ENCODE results near the gene PNKP.

The PNKP gene

DNA sequence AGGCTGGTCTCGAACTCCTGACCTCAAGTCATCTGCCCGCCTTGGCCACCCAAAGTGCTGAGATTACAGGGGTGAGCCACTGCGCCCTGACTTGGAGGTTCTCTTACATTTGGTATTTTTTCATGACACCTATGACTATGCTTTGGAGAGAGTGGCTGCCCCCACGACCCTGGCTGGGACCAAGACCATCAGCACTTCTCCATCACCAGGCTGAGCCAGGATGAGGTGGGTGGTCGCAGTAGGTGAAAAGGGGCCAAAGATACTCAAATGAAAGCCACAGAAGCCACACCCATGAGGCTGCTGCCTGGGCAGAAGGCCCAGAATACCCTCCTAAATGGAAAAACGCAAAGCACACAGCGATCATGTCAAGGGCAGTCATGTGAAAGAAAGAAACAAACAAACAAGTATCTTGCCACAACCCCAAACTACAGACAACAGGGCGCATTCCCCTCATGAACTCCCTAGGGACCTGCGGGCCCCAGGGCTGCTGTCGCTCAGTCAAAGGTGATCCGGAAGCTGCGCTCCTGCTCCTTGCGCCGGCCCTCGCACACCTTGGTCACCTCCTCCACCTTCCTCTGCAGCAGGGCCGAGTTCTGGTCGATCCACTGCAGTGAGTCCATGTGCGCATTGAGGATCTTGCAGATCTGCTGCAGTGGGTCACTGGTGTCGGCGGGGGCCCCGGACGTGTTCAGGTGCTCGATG lies 40.5 kb upstream of the PNKP start:
- no peak overlapping the region for H2BK5ac ChIP-seq (ENCODE audit: low read length)

DNA sequence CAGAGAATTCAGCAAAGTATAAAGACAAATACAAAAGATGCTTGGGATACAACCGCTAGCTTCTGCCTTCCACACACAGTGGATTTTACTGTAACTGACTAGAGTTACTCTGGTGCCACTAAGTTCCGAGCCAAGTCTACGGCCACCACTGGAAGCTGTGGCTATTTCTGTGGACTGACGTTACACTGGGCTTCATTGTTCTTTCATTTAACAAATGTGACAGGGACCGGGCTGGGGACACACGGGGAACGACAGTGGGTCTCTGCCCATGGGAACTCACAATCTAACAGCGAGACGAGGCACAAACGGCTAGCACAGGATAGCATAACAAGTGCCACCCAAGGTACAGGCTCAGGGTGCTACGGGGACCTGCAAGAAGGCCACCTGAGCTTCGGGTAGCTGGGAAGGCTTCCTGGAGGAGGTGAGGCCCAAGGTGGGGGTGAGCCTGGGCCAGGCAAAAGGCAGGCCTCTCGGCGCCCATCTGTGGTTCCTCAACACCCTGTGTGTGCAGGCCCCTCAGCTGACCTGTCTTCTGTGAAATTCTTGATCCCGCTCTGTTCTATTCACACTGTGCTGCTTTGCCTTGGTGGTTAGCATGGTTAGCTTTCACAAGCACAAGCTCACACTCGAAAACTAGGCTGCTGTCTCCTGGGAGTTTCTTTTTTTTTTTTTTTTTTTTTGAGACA lies 39.6 kb upstream of the PNKP start:
- H3K18ac ChIP-seq (ENCODE audit: low read length): no peak overlapping the region
- H3K27me3 ChIP-seq (ENCODE audit: control insufficient read depth in 3 of 3, insufficient read depth in 3 of 3, low read depth in 1 of 3, low read length in 3 of 3): no peaks in the 10 kb centered on the region
- H2BK15ac ChIP-seq (ENCODE audit: low read length): no peak overlapping the region
- H3K79me1 ChIP-seq (ENCODE audit: low read depth, low read length): peaks cover 11% of the 10 kb centered on the region
- peak overlapping the region; percentile 37 for H3K23ac ChIP-seq (ENCODE audit: low read depth, low read length, poor library complexity)
- no peak overlapping the region for H3K4ac ChIP-seq (ENCODE audit: low read length)
- H2BK120ac ChIP-seq (ENCODE audit: low read depth, low read length): no peak overlapping the region
- no peak overlapping the region for H3K4me2 ChIP-seq (ENCODE audit: insufficient read depth, low read length, poor library complexity, severe bottlenecking)
- no peak overlapping the region for H4K91ac ChIP-seq (ENCODE audit: low read depth, low read length, poor library complexity)
- no peak overlapping the region for H2AFZ ChIP-seq (ENCODE audit: low read length)
- no peaks in the 10 kb centered on the region for H3K4me1 ChIP-seq (ENCODE audit: control insufficient read depth in 2 of 2, insufficient read depth in 1 of 2, low read depth in 1 of 2, low read length in 2 of 2)
- H3K27ac ChIP-seq (replicated peaks; ENCODE audit: low read length): no peak overlapping the region
- no peak overlapping the region for H2AK5ac ChIP-seq (ENCODE audit: low read depth, low read length)
- no peak overlapping the region for H3K9ac ChIP-seq (ENCODE audit: low read depth, low read length, poor library complexity)
- DNase-seq (ENCODE audit: low spot score): no peak
- H4K8ac ChIP-seq (ENCODE audit: low read depth, low read length): no peak overlapping the region
- H3K9me3 ChIP-seq (replicated peaks in 1 of 2; ENCODE audit: control insufficient read depth in 2 of 2, insufficient read depth in 1 of 2, low read depth in 1 of 2, low read length in 2 of 2): peaks cover 0 to 2% of the 10 kb centered on the region in 2 donors
- H2BK12ac ChIP-seq (ENCODE audit: low read length): no peak overlapping the region
- peaks cover 38 to 62% of the 10 kb centered on the region in 2 donors for H3K36me3 ChIP-seq (replicated peaks in 1 of 2; ENCODE audit: control insufficient read depth in 2 of 2, insufficient read depth in 2 of 2, low read length in 2 of 2)
- no CpG with 5 or more reads among the region's 16 CpGs for WGBS, 2 donors (ENCODE audit: extremely low coverage in 2 of 2, insufficient read length in 2 of 2, insufficient replicate concordance in 1 of 2)
- no peak overlapping the region for H2BK5ac ChIP-seq (ENCODE audit: low read length)
- peak overlapping the region in 1 of 2 donors; percentile 42 for H3K4me3 ChIP-seq (ENCODE audit: low read length in 2 of 2)
- no peak overlapping the region for H3K14ac ChIP-seq (ENCODE audit: low read length)

More for the DNA sequence above, 40.5 kb upstream of the PNKP start:
- Histone ChIP-seq H3K14ac (ENCODE audit: low read length) (no peak overlapping the region), H3K36me3 (replicated peaks in 1 of 2; ENCODE audit: control insufficient read depth in 2 of 2, insufficient read depth in 2 of 2, low read length in 2 of 2) (peaks cover 44 to 69% of the 10 kb centered on the region in 2 donors), H3K18ac (ENCODE audit: low read length) (no peak overlapping the region), H3K79me1 (ENCODE audit: low read depth, low read length) (peaks cover 13% of the 10 kb centered on the region), H3K9me3 (replicated peaks in 1 of 2; ENCODE audit: control insufficient read depth in 2 of 2, insufficient read depth in 1 of 2, low read depth in 1 of 2, low read length in 2 of 2) (peaks cover 0 to 2% of the 10 kb centered on the region in 2 donors), H2BK15ac (ENCODE audit: low read length) (no peak overlapping the region), H2BK12ac (ENCODE audit: low read length) (no peak overlapping the region), H3K4me1 (ENCODE audit: control insufficient read depth in 2 of 2, insufficient read depth in 1 of 2, low read depth in 1 of 2, low read length in 2 of 2) (no peaks in the 10 kb centered on the region), H2AFZ (ENCODE audit: low read length) (no peak overlapping the region), H4K91ac (ENCODE audit: low read depth, low read length, poor library complexity) (no peak overlapping the region), H2AK5ac (ENCODE audit: low read depth, low read length) (no peak overlapping the region), H3K23ac (ENCODE audit: low read depth, low read length, poor library complexity) (no peak overlapping the region), H3K9ac (ENCODE audit: low read depth, low read length, poor library complexity) (peak overlapping the region; percentile 60), H4K8ac (ENCODE audit: low read depth, low read length) (no peak overlapping the region), H3K4me2 (ENCODE audit: insufficient read depth, low read length, poor library complexity, severe bottlenecking) (no peak overlapping the region), H2BK120ac (ENCODE audit: low read depth, low read length) (no peak overlapping the region), H3K4me3 (ENCODE audit: low read length in 2 of 2) (no peak overlapping the region), H3K27me3 (ENCODE audit: control insufficient read depth in 3 of 3, insufficient read depth in 3 of 3, low read depth in 1 of 3, low read length in 3 of 3) (no peaks in the 10 kb centered on the region), H3K4ac (ENCODE audit: low read length) (no peak overlapping the region), H3K27ac (replicated peaks; ENCODE audit: low read length) (no peak overlapping the region)
- no peak for DNase-seq (ENCODE audit: low spot score)
- WGBS, 2 donors (ENCODE audit: extremely low coverage in 2 of 2, insufficient read length in 2 of 2, insufficient replicate concordance in 1 of 2): no CpG with 5 or more reads among the region's 23 CpGs

- peaks cover 0 to 1% (median 0%) of the 10 kb centered on the region in 3 experiments for H3K27me3 ChIP-seq (ENCODE audit: control insufficient read depth in 3 of 3, insufficient read depth in 3 of 3, low read depth in 1 of 3, low read length in 3 of 3)
- no peak overlapping the region for H3K9ac ChIP-seq (ENCODE audit: low read depth, low read length, poor library complexity)
- no peak overlapping the region for H4K91ac ChIP-seq (ENCODE audit: low read depth, low read length, poor library complexity)
- peaks cover 28 to 35% of the 10 kb centered on the region in 2 donors for H3K36me3 ChIP-seq (replicated peaks in 1 of 2; ENCODE audit: control insufficient read depth in 2 of 2, insufficient read depth in 2 of 2, low read length in 2 of 2)
- H3K9me3 ChIP-seq (replicated peaks in 1 of 2; ENCODE audit: control insufficient read depth in 2 of 2, insufficient read depth in 1 of 2, low read depth in 1 of 2, low read length in 2 of 2): peaks cover 0 to 2% of the 10 kb centered on the region in 2 donors
- no peak overlapping the region for H2BK5ac ChIP-seq (ENCODE audit: low read length)
- no peak overlapping the region for H3K18ac ChIP-seq (ENCODE audit: low read length)
- no peak overlapping the region for H3K23ac ChIP-seq (ENCODE audit: low read depth, low read length, poor library complexity)
- no peak overlapping the region for H2BK120ac ChIP-seq (ENCODE audit: low read depth, low read length)
- H3K79me1 ChIP-seq (ENCODE audit: low read depth, low read length): peaks cover 4% of the 10 kb centered on the region
- no peak overlapping the region for H3K4me2 ChIP-seq (ENCODE audit: insufficient read depth, low read length, poor library complexity, severe bottlenecking)
- DNase-seq (ENCODE audit: low spot score): no peak
- H3K27ac ChIP-seq (replicated peaks; ENCODE audit: low read length): no peak overlapping the region
- H2BK12ac ChIP-seq (ENCODE audit: low read length): no peak overlapping the region
- no peak overlapping the region for H2AFZ ChIP-seq (ENCODE audit: low read length)
- H2AK5ac ChIP-seq (ENCODE audit: low read depth, low read length): no peak overlapping the region
- H3K14ac ChIP-seq (ENCODE audit: low read length): no peak overlapping the region
- H3K4me1 ChIP-seq (ENCODE audit: control insufficient read depth in 2 of 2, insufficient read depth in 1 of 2, low read depth in 1 of 2, low read length in 2 of 2): no peaks in the 10 kb centered on the region
- no peak overlapping the region for H3K4ac ChIP-seq (ENCODE audit: low read length)
- no CpG with 5 or more reads among the region's 6 CpGs for WGBS, 2 donors (ENCODE audit: extremely low coverage in 2 of 2, insufficient read length in 2 of 2, insufficient replicate concordance in 1 of 2)
- H4K8ac ChIP-seq (ENCODE audit: low read depth, low read length): no peak overlapping the region
- no peak overlapping the region for H2BK15ac ChIP-seq (ENCODE audit: low read length)
- H3K4me3 ChIP-seq (ENCODE audit: low read length in 2 of 2): no peak overlapping the region
Observed at GRCh38 chr19:49904136-49904535, 36.8 kb upstream of the PNKP start.

- Histone ChIP-seq H3K27ac (replicated peaks; ENCODE audit: low read length) (no peak within 1 kb of the TSS), H2BK5ac (ENCODE audit: low read length) (no peak within 1 kb of the TSS)
- WGBS, 2 donors (ENCODE audit: extremely low coverage in 2 of 2, insufficient read length in 2 of 2, insufficient replicate concordance in 1 of 2): no CpG with 5 or more reads among the region's 20 CpGs
Observed at GRCh38 chr19:49896863-49897621, 29.7 kb upstream of the PNKP start, which contains the start of gene IL4I1. IL4I1 (minus strand) TSS chr19:49896887; CDS start chr19:49896160, 727 bp downstream.

More at GRCh38 chr19:49896863-49897621, 29.7 kb upstream of the PNKP start, which contains the start of gene IL4I1:
- Histone ChIP-seq H3K4me2 (ENCODE audit: insufficient read depth, low read length, poor library complexity, severe bottlenecking) (no peak within 1 kb of the TSS), H3K23ac (ENCODE audit: low read depth, low read length, poor library complexity) (no peak within 1 kb of the TSS), H3K18ac (ENCODE audit: low read length) (peak within 1 kb of the TSS; percentile 71), H3K79me1 (ENCODE audit: low read depth, low read length) (no peaks in the 10 kb centered on the region), H3K4me1 (ENCODE audit: control insufficient read depth in 2 of 2, insufficient read depth in 1 of 2, low read depth in 1 of 2, low read length in 2 of 2) (peaks cover 5 to 6% of the 10 kb centered on the region in 2 donors), H2AFZ (ENCODE audit: low read length) (peak within 1 kb of the TSS; percentile 69), H3K4me3 (ENCODE audit: low read length in 2 of 2) (no peak within 1 kb of the TSS), H3K4ac (ENCODE audit: low read length) (no peak within 1 kb of the TSS), H4K8ac (ENCODE audit: low read depth, low read length) (peak within 1 kb of the TSS; percentile 65), H2BK12ac (ENCODE audit: low read length) (peak within 1 kb of the TSS; percentile 22), H3K9me3 (replicated peaks in 1 of 2; ENCODE audit: control insufficient read depth in 2 of 2, insufficient read depth in 1 of 2, low read depth in 1 of 2, low read length in 2 of 2) (no peaks in the 10 kb centered on the region), H3K27me3 (ENCODE audit: control insufficient read depth in 3 of 3, insufficient read depth in 3 of 3, low read depth in 1 of 3, low read length in 3 of 3) (peaks cover 0 to 14% (median 0%) of the 10 kb centered on the region in 3 experiments), H2AK5ac (ENCODE audit: low read depth, low read length) (peak within 1 kb of the TSS; percentile 95), H4K91ac (ENCODE audit: low read depth, low read length, poor library complexity) (peak within 1 kb of the TSS; percentile 72), H3K36me3 (replicated peaks in 1 of 2; ENCODE audit: control insufficient read depth in 2 of 2, insufficient read depth in 2 of 2, low read length in 2 of 2) (no peaks in the 10 kb centered on the region), H2BK120ac (ENCODE audit: low read depth, low read length) (no peak within 1 kb of the TSS), H3K14ac (ENCODE audit: low read length) (peak within 1 kb of the TSS; percentile 38), H3K9ac (ENCODE audit: low read depth, low read length, poor library complexity) (no peak within 1 kb of the TSS), H2BK15ac (ENCODE audit: low read length) (peak within 1 kb of the TSS; percentile 95)
- DNase-seq (ENCODE audit: low spot score): no peak

All from neuronal stem cell (in vitro differentiated cells).